GM21529 (cell line): ENCODE data around the gene FER1L5.

ENCODE experiments used
- ATAC-seq: cut with Tn5 transposase; IDR thresholded peaks from one replicate; pipeline ENCODE4 v1.9.1; 2021; ENCODE audit not compliant: unreplicated experiment

Gene FER1L5

DNA sequence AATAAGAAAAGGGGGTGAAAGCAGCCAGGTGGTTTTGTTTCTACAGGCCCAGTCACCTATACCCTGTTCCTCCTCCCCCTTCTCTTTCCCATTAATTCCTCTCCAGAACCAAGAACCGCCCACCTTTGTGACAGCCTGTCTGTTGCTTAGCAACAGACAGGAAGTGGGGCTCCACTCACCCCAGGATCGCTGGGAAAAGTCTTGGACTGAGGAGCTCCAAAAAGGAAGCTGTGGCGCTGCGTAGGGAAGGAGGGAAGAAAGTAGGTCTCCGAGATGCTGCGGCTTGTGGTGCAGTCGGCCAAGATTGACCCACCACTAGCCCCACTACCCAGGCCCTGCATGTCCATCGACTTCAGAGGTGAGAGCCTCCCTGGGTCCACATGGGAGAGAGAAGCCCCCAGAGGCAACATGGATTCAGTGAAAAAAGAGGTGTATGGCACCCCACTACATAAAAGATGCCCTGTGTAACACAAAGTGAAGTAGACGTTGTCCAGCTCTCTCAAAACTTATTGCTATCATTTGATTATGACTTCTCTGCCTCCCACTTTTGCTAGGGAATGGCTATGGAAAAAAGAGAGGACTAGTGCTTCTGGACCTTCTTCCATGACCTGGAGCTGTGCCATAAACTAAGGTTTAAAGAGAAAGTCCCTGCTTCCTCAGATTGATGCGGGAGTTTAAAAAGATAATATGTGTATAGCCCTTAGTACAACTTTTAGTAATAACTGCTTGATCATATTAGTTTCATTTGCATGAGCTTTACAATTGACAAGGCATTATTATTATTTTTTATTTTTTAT, at the start of gene FER1L5:
Gene FER1L5, plus strand, starts transcription at position 201 of the 797 bp plus-strand sequence. Its CDS starts 73 bp downstream, at position 274.
- ATAC-seq: no peak

DNA sequence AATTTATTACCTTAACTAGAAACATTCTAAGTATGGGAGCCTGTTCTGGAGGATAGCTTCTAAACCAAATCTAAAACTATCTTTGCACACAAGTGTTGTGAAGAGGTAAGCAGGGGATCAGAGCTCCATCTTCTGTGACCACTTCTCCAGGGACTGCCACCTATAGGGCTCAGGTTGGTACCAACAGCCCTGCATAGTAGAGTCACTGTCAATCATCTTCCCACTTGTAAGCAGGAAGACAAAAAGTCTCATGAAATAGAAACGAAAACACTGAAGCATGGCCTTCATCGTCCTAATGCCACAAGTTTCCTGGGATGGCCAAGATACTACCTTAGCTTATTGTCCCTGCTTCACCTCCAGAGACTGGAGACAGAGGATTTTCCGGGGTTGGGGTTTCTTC, 48.3 kb upstream of the FER1L5 start:
- ATAC-seq: no peak

DNA sequence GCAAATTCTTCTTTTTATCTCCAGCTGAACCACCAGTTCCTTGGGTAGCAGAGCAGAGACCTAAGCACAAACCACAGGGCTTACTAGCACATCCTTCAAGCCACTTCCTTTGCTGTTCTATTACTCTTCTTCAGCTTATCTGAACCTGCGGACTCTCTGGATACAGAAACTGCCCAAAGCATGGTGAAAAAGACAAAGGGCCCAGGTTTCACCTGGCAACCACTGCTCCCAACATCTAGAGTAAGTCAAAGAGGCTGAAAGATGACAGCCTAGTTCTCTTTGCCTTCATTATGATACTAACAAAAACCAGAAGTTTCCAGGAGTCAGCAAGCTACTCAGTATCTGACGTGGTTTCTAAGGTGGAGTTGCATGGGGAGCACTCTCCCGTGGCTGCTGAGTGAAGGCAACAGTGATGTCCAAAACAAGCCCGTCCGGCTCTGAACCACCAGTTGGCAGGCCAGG, 47.8 kb upstream of the FER1L5 start:
- ATAC-seq: no peak

DNA sequence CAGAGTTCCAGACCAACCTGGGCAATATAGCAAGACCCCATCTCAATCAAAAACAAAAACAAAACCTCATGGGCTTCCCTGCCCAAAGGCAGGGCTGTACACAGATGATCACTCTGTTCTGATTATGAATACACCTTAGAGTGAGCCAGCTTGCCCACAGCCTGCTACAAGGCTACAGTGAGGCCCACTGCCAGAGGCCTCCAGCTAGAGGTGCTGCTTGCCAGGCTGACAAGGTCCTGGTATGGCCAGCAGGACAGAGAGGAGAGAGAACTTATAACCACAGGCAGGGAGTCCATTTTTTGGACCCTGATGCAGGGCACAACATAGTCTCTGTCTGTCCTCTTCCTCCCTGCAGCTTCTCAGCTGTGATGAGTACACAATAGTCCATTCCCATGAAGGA, 46.0 kb upstream of the FER1L5 start:
- no peak for ATAC-seq

DNA sequence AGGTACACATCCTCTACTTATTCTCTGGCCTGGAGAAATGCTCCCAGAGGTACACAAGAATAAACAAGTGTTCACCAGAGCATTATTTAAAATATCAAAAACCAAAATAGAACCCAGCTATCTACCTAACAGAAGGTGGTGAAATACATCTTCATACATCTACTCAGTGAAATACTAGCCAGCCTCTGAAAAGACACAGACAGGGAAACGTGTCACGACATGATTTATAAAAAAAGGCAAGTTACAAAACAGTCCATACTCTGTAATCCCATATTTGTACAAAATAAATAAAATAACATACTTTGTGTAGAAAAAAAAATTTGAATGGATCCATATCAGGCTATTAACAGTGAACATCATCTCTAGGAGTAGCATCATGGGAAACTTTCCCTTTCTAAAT, 42.6 kb upstream of the FER1L5 start:
- no peak for ATAC-seq

DNA sequence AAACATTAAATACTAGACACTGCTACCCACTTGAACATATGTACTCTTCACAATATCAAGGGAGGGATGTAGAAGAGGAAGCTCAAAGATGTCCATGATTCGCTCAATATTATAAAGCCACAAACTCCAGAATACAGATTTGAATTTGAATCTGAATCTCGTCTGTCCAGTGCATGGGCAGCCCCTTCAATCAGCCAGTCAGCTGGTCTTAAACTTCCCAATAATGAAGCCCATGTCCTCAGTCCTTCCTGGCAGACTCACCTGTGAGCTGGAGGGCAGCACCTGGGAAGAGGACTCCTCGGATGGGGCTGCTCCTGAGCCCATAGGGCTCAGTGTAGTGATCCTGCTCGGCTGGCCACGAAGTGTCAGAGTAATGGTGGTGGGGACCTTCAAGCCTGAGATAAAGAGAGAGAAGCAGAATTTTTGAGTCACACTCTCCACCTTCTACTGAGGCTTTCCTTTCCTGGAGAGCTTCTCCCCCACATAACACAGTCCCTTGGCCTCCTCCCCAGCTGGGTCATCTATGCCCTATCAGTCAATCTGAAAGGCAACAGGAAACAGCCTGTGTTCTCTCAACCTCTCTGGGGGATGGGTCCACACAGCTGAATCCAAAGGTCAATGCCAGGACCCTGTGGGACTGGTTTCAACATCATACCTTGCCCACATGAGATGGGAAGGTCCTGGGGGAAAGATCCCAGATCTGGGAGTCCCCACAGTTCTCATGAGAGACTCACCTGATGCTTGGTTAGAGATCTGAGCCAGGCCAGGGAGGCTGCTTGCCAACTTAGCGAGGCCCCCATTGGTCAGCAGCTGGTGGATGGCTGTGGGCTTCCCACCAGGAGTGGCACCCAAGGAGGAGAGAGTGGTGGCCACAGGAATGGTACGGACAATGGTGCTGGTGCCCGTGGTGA, 40.9 kb upstream of the FER1L5 start:
- ATAC-seq: no peak

DNA sequence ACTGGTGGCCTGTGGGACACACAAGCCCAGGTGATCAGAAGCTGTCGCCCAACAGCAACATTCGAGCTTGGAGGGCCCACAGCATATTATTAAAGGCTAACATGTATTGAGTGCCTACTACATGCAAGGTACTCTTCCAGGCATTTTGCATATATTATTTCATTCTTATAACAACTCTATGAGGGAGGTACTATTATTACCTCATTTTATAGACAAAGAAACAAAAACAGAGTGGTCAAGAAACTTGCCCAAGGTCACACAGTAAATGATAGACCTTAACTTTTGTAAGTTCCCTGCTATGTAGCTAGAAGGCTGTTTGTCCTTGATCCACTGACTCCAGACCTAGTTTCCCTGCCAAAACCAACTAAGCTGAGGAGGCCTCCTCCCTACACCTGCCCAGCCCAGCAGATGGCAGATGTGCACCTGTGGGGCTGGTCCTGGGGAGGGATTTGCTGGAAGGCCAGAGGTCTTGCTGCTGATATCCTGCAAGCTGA, 40.2 kb upstream of the FER1L5 start:
- ATAC-seq: no peak

DNA sequence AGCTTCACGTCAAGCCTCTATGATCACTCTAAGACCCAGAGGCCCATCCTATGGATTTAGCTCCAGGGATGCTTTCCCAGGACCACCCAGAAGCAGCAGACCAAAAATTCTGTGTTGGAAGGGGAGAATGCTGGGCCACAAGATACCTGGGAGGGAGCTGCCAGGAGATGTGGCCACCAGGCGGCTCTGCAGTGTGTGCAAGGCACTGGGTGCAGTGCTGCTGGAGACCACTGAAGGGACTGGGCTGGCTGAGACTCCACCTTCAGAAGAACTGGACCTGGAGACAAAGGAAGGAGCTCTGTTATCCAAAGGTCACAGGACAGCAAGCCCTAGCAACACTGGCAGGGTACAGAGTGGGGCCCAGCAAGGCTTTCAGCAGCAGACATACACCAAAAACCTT, 38.5 kb upstream of the FER1L5 start:
- no peak for ATAC-seq

DNA sequence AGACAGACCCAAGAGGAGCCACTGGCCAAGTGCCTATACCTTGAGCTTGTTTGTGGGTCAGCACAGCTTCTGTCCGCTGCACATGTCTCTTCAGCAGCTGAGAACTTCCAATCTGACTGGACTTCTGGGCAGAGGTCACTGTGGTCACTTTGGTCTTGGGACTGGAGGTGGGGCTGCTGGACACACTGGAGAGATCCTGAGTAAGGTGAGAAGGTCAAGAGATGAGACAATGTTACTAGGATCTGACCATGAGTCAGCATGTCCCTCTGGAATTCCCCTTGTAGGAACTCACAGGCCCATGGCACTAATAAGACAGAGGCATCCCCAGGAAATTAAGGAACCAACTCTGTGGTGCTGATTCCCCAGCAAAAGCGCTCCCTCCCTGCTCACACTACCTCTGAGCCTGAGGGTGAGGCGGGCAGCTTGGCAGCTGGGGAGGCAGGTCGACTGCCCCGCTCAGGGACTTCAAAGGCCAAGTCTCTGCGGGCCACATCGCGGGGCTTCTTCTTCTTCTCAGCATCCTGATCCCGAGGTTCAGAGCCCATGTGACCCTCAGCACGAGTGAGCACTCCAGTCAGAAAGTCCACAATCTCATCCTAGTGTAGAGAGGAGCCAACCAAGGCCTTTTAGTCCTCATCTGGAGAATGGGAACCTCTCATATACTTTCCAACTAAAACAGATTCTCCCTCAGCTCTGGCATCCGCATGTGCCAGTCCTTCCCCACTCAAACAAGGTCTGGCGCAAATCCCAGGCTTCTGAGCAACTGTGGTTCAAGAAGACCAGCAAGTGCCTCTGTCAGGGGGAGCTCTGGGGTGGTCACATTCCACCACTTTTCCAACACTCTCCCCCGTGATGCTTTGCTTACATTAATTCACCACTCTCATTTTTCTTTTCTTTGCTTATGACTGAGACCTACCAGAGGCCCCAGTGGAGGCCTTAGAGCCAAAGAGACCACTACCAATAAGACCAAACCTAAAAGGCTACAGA, 33.8 kb upstream of the FER1L5 start:
- ATAC-seq: no peak

DNA sequence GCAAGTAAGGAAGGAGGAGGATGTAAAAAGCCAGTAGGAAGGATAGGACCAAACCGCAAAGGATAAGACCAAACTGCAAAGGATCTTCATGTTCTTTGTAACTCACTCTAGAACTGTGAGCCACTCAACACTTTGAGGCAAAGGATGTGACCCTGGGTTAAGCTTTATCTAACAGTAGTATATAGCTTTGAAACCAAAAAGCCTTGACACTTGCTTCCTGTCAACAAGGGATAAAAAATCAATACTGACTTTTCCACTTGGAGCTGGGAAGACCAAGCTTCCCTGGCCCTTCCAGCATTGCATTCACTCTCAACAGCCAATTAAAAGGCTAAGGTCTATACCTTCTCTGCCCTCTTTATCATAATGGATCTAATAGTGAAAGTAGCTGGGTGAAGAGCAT, 26.4 kb upstream of the FER1L5 start:
- ATAC-seq: no peak

DNA sequence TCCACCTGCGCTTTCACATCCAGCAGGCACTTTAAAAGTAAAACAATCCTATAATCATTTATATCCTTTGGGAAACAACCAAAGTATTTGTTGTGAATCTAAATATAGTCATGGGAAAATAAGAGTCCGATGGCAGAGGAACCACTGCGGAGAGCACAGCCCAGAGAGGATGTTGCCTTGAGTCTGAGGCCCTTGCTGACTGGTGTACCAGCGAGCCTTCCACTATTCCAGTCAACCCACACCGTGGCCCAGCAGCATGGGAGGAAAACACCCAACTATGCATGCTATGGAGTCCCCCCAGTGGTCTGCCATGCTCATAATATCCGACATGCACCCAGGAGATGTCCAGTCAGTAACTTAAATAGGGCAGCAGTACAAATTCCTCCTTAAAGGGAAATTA, 26.0 kb upstream of the FER1L5 start:
- ATAC-seq: no peak

DNA sequence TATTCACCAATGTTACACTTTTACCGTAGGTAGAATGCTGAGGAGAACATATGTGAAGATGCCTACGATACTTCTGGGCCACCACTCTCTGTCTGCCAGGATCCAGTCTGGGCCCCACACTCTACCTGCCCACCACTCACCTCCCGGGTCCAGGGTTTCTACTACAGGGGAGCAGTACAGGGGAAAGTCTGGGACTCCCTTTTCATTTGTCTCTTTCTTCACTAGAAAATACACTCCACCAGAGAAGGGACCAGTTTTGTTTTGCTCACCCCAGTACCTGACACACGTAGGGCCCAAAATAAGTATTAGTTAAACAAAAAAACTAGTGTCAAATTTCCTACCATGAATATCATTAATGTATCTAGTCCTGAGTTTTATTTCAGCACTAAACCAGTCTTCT, 25.6 kb upstream of the FER1L5 start:
- no peak for ATAC-seq

DNA sequence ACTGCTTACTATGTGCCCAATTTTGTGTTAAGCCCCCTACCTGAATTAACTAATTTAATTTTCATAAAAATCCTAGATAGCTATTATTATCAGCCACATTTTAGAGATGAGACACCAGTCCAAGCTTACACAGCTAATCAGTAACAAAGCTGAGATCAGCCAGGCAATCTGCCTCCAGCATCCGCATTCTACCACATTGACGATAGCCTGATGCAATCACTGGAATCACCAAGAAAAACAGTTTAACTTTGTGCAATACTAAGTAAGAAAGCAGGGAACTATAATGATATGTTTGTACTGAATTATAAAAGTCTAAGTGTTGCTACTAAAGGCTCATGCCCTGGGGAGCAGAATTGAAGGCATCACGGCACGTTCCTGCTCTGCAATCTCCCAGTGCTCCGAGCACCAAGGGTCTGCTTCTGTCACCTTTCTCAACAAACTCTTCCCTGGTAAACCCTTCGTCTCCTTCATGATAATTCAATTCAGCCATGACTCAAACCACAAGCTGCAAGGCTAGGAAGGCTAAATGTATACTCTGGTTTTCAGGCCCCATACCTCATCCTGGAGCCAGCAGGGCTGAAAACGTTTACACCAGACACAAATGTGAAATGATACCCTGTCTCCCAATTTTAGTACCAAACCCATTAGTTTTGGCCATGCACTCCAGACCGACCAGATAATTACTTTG, 23.8 kb upstream of the FER1L5 start:
- no peak for ATAC-seq

DNA sequence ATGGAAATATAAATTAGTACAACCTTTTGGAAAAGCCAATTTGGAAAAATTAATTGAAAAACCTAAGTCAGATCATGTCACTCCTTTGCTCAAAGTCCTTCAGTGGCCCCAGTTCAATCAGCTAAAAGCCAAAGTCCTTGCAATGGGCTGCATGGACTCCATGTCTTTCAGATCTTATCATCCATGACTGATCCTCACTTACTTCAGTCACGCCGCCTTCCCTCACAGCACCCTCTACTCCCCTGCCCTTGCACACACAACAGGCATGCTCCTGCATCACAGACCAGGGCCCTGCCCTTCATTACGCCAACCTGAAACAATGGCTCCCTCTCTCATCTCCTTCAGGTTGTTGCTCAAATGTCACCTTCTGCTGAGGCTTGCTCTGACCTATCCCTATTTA, 20.0 kb upstream of the FER1L5 start:
- no peak for ATAC-seq

DNA sequence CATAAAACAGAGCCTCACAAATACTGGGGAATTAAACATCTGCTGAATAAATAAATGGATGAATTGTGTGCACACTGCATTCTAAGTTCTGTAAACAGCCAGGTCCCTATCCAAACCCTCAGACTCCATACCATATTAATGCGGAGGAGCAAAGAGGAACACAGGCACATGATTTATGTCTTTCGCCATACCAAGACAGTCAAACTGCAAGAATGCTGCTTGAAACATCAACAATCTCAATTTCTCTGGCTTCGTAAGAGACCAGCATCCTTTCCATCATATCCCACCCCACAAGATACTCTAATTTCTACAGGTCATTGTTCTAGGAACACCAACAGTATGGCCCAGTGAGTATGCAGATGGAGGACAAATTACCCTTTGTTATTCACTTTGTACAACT, 19.4 kb upstream of the FER1L5 start:
- ATAC-seq: no peak

DNA sequence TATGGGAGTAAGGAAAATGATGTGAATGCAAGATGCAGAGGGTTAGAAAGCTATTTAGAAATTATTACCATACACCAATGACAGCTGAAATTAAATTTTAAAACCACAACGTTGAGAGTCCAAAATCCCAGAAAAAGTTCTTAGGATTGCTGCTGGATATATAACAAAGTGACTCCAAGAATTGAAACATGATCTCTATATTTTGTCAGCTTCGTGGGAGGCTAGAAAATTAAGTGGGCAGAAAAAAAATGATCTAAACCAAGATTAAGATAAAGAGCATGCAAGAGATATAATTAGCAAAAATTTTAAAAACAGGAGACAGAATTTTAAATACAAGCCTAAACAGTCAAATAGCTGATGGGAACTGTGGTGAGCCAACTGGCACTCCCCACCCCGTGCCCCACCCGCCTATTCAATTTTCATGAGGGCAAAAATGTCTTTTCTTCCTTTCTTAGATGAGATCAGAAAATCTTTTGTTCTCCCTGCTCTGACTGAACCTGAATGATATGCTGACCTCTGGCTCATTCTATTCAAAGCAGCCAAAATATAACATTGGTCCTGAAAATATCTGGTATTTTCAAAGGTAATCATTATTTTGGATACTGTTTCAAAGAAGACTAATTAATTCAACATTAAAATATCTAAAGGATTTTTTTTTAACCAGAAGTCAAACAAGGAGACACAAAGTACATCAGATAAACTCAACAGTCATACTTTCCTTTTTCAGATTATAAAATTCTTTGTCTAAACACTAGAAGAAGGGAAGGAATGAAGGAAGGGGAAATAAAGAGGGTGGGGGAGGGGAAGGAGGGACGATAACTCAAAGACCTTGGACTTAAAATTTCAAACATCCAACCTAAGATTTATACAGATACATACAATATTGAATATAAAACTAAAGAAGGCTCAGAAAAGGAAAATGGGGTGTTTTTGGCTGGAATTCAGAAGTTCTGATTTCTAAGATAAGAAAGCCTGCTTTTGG, 16.7 kb upstream of the FER1L5 start:
- ATAC-seq: no peak

DNA sequence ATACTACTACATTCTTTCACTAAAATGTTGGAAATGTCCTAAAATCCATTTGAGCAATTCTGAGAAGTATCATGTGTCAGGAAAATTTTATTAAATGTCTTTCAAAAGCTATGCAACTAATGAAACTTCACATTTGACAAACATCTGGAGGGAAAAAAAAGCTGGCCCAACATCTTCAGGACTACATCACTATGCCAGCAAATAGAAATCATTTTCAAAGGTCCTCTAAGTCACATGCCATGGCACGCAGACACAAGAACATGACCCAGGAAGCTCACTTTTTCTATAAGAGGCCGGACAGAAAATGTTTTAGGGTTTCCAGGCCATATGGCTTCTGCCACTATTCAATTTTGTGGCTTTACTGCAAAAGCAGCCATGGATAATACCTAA, 16.0 kb upstream of the FER1L5 start:
- ATAC-seq: no peak

DNA sequence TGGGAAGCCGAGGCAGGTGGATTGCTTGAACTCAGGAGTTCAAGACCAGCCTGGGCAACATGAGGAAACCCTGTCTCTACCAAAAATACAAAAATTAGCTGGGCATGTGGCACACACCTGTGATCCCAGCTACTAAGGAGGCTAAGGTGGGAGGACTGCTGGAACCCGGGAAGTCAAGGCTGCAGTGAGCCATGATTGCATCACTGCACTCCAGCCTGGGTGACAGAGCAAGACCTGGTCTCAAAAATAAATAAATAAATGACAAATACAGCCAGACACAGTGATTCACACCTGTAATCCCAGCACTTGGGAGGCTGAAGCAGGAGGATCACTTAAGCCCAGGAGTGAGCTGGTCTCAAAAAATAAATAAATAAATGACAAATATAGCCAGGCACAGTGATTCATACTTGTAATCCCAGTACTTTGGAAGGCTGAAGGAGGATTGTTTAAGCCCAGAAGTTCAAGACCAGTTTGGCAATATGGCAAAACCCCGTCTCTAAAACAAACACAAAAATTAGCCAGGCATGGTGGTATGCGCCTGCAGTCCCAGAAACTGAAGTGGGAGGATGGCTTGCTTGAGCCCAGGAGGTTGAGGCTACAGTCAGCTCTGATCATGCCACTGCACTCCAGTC, 10.6 kb upstream of the FER1L5 start:
- no peak for ATAC-seq
